Left lung (tissue), 10 donors: ENCODE measurements around the gene RGS7. TPM values are rescaled to one million over a fixed set of nuclear protein-coding genes. Genes with fewer than 3 reads are reported as not detected.

Experiments
- ATAC-seq: fragments of 200-7000 bp; cut with Tn5 transposase; one replicate; pipeline ENCODE4 v1.9.1; 2020; ENCODE audit warnings: moderate library complexity
- DNase-seq, 4 donors: peaks; one replicate each; pipeline ENCODE4 v3.0.0-alpha.2; 2013 to 2020
- H3K27ac ChIP-seq, 2 donors: fragments of 200-600 bp; sonication (generic) in 1 of 2; one replicate each; pipeline versions ENCODE4 v1.5.0 to v1.8.0; 2020 to 2021
- H3K27me3 ChIP-seq, 2 donors: fragments of 200-600 bp; sonication (generic) in 1 of 2; one replicate each; pipeline versions ENCODE4 v1.5.0 to v1.8.0; 2020 to 2021
- H3K36me3 ChIP-seq, 2 donors: fragments of 200-600 bp; sonication (generic) in 1 of 2; one replicate each; pipeline versions ENCODE4 v1.5.0 to v1.8.0; 2020 to 2021
- H3K4me1 ChIP-seq, 2 donors: fragments of 200-600 bp; one replicate each; pipeline ENCODE4 v1.8.0; 2021
- H3K4me3 ChIP-seq, 2 donors: fragments of 200-600 bp; sonication (generic) in 1 of 2; one replicate each; pipeline versions ENCODE4 v1.5.0 to v1.8.0; 2020 to 2021; ENCODE audit warnings: mild to moderate bottlenecking in 1 of 2
- H3K9me3 ChIP-seq, 2 donors: fragments of 200-600 bp; sonication (generic) in 1 of 2; one replicate each; pipeline versions ENCODE4 v1.5.0 to v1.8.0; 2020 to 2021
- CTCF ChIP-seq, 2 donors: fragments of 200-600 bp; sonication (generic) in 1 of 2; IDR thresholded peaks; one replicate each; pipeline versions ENCODE4 v1.5.0 to v1.8.0; 2021; ENCODE audit warnings: antibody characterized with exemption in 2 of 2
- intact Hi-C, 2 donors: fragments of 100-400 bp; cut with DNase I; formaldehyde crosslinking; loops; one replicate each; pipeline versions ENCODE4 v1.11.2 to v1.14.2; 2022
- polyA plus RNA-seq, 6 donors: library from polyadenylated mRNA; unstranded; fragments of 120-200 nt; gene quantifications; one replicate each; pipeline ENCODE4 v1.2.1, GENCODE V29; 2013; ENCODE audit not compliant: insufficient read length in 6 of 6
- total RNA-seq, 2 donors: library from RNA; stranded (reverse); fragmentation: NEBNext Ultra II Directional; extraction: Animal tissue kit (Norgen Biotek cat#: 25700); gene quantifications; one replicate each; pipeline ENCODE4 v1.2.1, GENCODE V29; 2021
- donor health status: DM: no; HTN: yes; CAD: no.
- donor health status: DM: no; HTN: no; CAD: no.

Gene RGS7
- total and polyA plus RNA-seq, 8 donors, result 0.11 to 0.43 (median 0.30) TPM; not detected in 2

GRCh38 chr1:240860023-240860422 is 497.0 kb downstream of the RGS7 start:
- Histone ChIP-seq H3K36me3 (no peaks in the 10 kb centered on the region), H3K4me1 (no peaks in the 10 kb centered on the region), H3K4me3 (no peak overlapping the region), H3K27me3 (no peaks in the 10 kb centered on the region), H3K9me3 (no peaks in the 10 kb centered on the region), H3K27ac (no peak overlapping the region)
- no peak for TF ChIP-seq CTCF (IDR thresholded peaks at IDR 0.05)
- intact Hi-C loops, result no loop called here
- ATAC-seq (no peak), DNase-seq (no peak)

- no peak overlapping the region for H3K27ac ChIP-seq
- TF ChIP-seq CTCF (IDR thresholded peaks at IDR 0.05), result no peak
- no peak overlapping the region for H3K4me3 ChIP-seq
- no peaks in the 10 kb centered on the region for H3K36me3 ChIP-seq
- peaks cover 0 to 4% of the 10 kb centered on the region in 2 donors for H3K9me3 ChIP-seq
- intact Hi-C loops, result no loop called here
- no peaks in the 10 kb centered on the region for H3K4me1 ChIP-seq
- H3K27me3 ChIP-seq, result no peaks in the 10 kb centered on the region
- DNase-seq (no peak), ATAC-seq (no peak)
Measured at GRCh38 chr1:240854367-240854766, 502.6 kb downstream of the RGS7 start.

GRCh38 chr1:240847325-240847724 is 509.7 kb downstream of the RGS7 start:
- DNase-seq, result no peak
- TF ChIP-seq CTCF (IDR thresholded peaks at IDR 0.05), result no peak
- Histone ChIP-seq H3K27ac (no peak overlapping the region), H3K4me1 (no peaks in the 10 kb centered on the region), H3K36me3 (no peaks in the 10 kb centered on the region), H3K4me3 (no peak overlapping the region), H3K9me3 (peaks cover 0 to 6% of the 10 kb centered on the region in 2 donors), H3K27me3 (no peaks in the 10 kb centered on the region)
- ATAC-seq, result no peak
- intact Hi-C loops, result no loop called here

GRCh38 chr1:240844486-240844885 is 512.5 kb downstream of the RGS7 start:
- H3K36me3 ChIP-seq, result no peaks in the 10 kb centered on the region
- no peaks in the 10 kb centered on the region for H3K4me1 ChIP-seq
- ATAC-seq (no peak), DNase-seq (no peak)
- intact Hi-C loops, result no loop called here
- H3K9me3 ChIP-seq, result peaks cover 0 to 2% of the 10 kb centered on the region in 2 donors
- H3K27me3 ChIP-seq, result no peaks in the 10 kb centered on the region
- H3K27ac ChIP-seq, result no peak overlapping the region
- TF ChIP-seq CTCF (IDR thresholded peaks at IDR 0.05), result no peak
- H3K4me3 ChIP-seq, result no peak overlapping the region

GRCh38 chr1:240843798-240844197 is 513.2 kb downstream of the RGS7 start:
- ATAC-seq (no peak), DNase-seq (no peak)
- TF ChIP-seq CTCF (IDR thresholded peaks at IDR 0.05), result no peak

More at GRCh38 chr1:240843798-240844197, 513.2 kb downstream of the RGS7 start:
- H3K27ac ChIP-seq, result no peak overlapping the region
- H3K36me3 ChIP-seq, result no peaks in the 10 kb centered on the region
- no peaks in the 10 kb centered on the region for H3K27me3 ChIP-seq
- no peaks in the 10 kb centered on the region for H3K9me3 ChIP-seq
- H3K4me3 ChIP-seq, result no peak overlapping the region
- H3K4me1 ChIP-seq, result no peaks in the 10 kb centered on the region
- intact Hi-C loops, result no loop called here
